Lower leg skin (tissue), 3 donors: Measurements from ENCODE around the gene TGFBRAP1.

ENCODE experiments used
- POLR2A ChIP-seq, 2 donors: fragments of 450-650 bp; IDR thresholded peaks; one replicate each; pipeline ENCODE4 v1.6.1; 2016 to 2017; ENCODE audit warnings: antibody characterized with exemption in 2 of 2, mild to moderate bottlenecking in 1 of 2, moderate library complexity in 1 of 2
- TF ChIP-seq, protein P1 (sequence below), 3 donors: fragments of 450-650 bp; IDR thresholded peaks; one replicate each; pipeline ENCODE4 v1.5.1; 2016; ENCODE audit warnings: antibody characterized with exemption in 3 of 3, mild to moderate bottlenecking in 3 of 3, moderate library complexity in 2 of 3

DNA sequence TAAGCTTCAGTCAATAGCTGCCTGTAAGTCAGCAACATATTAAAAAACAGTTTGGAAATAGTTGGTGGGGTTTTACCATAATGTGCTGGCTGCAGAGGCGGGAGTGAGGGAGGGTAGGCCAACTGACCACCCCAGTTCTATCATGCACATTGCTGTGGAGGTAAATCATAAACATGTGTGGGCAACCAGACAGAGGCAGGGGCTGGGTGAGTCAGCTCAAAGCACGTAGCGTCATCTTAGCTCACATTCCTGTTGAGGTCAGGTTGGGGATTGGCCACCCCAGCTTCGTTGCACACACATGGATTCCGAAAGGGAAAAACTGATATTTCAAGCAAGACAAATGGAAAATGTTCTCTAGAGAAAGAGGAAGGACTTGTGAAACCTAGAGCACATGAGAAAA, 68.5 kb downstream of the TGFBRAP1 start:
- TF ChIP-seq POLR2A (IDR thresholded peaks at IDR 0.05), result no peak
- TF ChIP-seq, protein P1, sequence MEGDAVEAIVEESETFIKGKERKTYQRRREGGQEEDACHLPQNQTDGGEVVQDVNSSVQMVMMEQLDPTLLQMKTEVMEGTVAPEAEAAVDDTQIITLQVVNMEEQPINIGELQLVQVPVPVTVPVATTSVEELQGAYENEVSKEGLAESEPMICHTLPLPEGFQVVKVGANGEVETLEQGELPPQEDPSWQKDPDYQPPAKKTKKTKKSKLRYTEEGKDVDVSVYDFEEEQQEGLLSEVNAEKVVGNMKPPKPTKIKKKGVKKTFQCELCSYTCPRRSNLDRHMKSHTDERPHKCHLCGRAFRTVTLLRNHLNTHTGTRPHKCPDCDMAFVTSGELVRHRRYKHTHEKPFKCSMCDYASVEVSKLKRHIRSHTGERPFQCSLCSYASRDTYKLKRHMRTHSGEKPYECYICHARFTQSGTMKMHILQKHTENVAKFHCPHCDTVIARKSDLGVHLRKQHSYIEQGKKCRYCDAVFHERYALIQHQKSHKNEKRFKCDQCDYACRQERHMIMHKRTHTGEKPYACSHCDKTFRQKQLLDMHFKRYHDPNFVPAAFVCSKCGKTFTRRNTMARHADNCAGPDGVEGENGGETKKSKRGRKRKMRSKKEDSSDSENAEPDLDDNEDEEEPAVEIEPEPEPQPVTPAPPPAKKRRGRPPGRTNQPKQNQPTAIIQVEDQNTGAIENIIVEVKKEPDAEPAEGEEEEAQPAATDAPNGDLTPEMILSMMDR (IDR thresholded peaks at IDR 0.05), result no peak
